ENCODE measurements around the gene TIMM44. TPM values are rescaled to one million over a fixed set of nuclear protein-coding genes. Genes with fewer than 3 reads are reported as not detected.

Gene TIMM44
- total RNA-seq, 1 experiment from 2014 or later = 57.8 TPM

DNA sequence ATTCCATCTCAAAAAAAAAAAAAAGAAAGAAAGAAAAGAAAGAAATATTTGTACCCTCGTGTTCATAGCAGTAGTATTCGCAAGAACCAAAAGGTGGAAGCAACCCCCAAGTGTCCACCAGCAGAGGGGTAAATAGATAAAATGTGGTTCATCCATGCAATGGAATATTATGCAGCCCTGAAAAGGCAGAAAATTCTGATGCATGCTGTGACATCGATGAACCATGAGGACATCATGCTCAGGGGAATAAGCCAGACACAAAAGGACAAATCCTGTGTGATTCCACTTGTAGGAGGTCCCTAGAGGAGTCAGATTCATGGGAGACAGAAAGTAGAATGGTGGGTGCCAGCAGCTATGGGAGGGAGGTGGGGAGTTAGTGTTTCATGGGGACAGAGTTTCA, 61.6 kb downstream of the TIMM44 start:
- DNase-seq = no peak
- intact Hi-C loops (cut with micrococcal nuclease; ENCODE audit: unreplicated experiment) = no loop called here
- BruUV-seq (replicated peaks) = no TSS peak
- CTCF ChIA-PET = no interaction called here
- Mint-ChIP-seq H3K4me3 (ENCODE audit: low read depth, unreplicated experiment) (no peak overlapping the region), H3K36me3 (ENCODE audit: insufficient read depth, unreplicated experiment) (no peaks in the 10 kb centered on the region), H3K9me3 (ENCODE audit: low read depth, unreplicated experiment) (no peaks in the 10 kb centered on the region), H3K4me1 (ENCODE audit: low read depth, unreplicated experiment) (no peaks in the 10 kb centered on the region), H3K27ac (ENCODE audit: unreplicated experiment) (no peak overlapping the region), H3K27me3 (ENCODE audit: unreplicated experiment) (no peaks in the 10 kb centered on the region)
- TF ChIP-seq, protein P1, sequence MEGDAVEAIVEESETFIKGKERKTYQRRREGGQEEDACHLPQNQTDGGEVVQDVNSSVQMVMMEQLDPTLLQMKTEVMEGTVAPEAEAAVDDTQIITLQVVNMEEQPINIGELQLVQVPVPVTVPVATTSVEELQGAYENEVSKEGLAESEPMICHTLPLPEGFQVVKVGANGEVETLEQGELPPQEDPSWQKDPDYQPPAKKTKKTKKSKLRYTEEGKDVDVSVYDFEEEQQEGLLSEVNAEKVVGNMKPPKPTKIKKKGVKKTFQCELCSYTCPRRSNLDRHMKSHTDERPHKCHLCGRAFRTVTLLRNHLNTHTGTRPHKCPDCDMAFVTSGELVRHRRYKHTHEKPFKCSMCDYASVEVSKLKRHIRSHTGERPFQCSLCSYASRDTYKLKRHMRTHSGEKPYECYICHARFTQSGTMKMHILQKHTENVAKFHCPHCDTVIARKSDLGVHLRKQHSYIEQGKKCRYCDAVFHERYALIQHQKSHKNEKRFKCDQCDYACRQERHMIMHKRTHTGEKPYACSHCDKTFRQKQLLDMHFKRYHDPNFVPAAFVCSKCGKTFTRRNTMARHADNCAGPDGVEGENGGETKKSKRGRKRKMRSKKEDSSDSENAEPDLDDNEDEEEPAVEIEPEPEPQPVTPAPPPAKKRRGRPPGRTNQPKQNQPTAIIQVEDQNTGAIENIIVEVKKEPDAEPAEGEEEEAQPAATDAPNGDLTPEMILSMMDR (IDR thresholded peaks at IDR 0.05; ENCODE audit: unreplicated experiment) = no peak

DNA sequence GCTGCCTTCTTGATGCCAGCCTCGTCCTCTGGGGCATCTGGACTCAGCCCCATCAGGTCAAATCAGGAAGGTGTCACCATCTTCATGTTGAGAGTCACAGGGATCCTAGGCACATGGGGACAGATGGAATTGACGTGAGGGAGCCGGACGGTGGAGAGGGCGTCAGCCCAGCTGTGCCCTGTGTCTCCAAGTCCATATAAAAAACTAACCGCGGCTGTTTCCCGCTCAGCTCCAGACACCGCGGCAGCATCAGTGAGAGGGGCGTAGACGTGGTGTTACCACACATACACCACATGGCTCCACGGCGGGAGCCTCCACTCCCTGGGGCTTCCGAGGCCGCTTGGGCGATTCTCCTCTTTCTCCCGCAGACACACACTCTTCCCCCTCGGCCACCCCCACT, 63.6 kb downstream of the TIMM44 start:
- DNase-seq = no peak
- Mint-ChIP-seq H3K4me1 (ENCODE audit: low read depth, unreplicated experiment) (no peaks in the 10 kb centered on the region), H3K27me3 (ENCODE audit: unreplicated experiment) (no peaks in the 10 kb centered on the region), H3K9me3 (ENCODE audit: low read depth, unreplicated experiment) (no peaks in the 10 kb centered on the region), H3K27ac (ENCODE audit: unreplicated experiment) (no peak overlapping the region), H3K4me3 (ENCODE audit: low read depth, unreplicated experiment) (no peak overlapping the region), H3K36me3 (ENCODE audit: insufficient read depth, unreplicated experiment) (no peaks in the 10 kb centered on the region)
- CTCF ChIA-PET = interaction anchor here (0.5 kb wide), 1 partner anchor 768 kb away, joined by 5 read pairs; no protein-coding TSS in a partner anchor
- no TSS peak for BruUV-seq (replicated peaks)
- intact Hi-C loops (cut with micrococcal nuclease; ENCODE audit: unreplicated experiment) = no loop called here
- TF ChIP-seq, protein P1 (IDR thresholded peaks at IDR 0.05; ENCODE audit: unreplicated experiment) = no peak

DNA sequence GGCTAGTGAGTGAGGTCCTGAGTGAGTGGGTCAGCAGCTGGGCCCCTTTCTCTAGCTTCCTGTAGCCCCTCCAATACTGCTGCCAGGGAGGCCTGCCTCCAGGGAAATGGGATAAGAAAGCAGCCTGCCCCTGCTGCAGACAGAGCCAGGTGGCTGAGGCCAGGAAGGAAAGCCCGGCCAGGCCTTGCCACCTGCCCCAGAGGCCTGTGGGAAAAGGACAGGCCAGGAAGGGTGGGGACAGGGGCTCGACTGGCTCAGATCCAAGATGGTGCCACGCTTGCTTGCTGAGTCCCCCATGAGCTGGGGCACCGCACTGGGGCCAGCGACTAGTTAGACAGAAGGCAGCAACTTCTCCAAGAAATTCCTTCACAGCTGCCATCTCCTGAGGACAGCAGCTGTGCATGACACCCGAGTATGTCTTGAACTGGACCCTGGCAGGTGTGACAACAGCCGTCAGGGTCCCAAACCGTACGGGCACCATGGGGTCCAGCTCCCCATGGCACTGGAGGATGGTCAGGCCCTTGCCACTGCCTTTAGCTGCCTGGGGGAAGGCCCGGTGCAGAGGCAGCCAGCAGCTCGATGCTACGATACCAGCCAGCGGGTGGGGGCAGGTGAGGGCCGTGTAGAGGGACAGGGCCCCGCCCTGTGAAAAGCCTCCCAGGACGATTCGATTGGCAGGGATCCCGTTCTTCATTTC, 64.2 kb downstream of the TIMM44 start:
- TF ChIP-seq, protein P1 (IDR thresholded peaks at IDR 0.05; ENCODE audit: unreplicated experiment) = no peak
- Mint-ChIP-seq H3K9me3 (ENCODE audit: low read depth, unreplicated experiment) (no peaks in the 10 kb centered on the region), H3K4me3 (ENCODE audit: low read depth, unreplicated experiment) (no peak overlapping the region), H3K27me3 (ENCODE audit: unreplicated experiment) (no peaks in the 10 kb centered on the region), H3K4me1 (ENCODE audit: low read depth, unreplicated experiment) (no peaks in the 10 kb centered on the region), H3K27ac (ENCODE audit: unreplicated experiment) (no peak overlapping the region), H3K36me3 (ENCODE audit: insufficient read depth, unreplicated experiment) (peaks cover 5% of the 10 kb centered on the region)
- BruUV-seq (replicated peaks) = no TSS peak
- CTCF ChIA-PET = interaction anchor here (0.5 kb wide), 1 partner anchor 769 kb away, joined by 5 read pairs; no protein-coding TSS in a partner anchor
- intact Hi-C loops (cut with micrococcal nuclease; ENCODE audit: unreplicated experiment) = no loop called here
- no peak for DNase-seq

DNA sequence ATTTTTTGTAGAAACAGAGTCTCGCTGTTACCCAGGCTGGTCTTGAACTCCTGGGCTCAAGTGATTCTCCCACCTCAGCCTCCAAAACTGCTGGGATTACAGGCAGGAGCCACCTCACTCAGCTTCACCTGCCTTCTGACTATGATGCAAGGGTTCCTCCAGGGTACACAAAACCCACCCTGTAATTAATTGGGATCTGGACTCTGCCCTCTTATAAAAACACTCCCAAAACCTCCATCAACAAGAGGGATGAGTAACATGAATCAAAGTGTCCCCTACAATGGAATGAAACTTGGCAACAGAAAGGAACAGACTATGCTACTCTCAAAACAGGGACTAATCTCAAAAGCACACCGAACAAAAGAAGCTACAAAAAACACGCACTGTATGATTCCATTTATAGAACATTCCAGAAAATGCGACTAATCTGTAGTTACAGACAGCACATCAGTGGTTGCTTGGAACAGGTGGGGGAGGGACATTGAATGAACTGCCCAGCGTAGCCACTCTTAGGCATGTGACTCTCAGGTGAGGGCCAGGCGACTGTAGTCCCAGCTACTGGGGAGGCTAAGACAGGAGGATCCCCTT, 66.1 kb downstream of the TIMM44 start:
- TF ChIP-seq, protein P1 (IDR thresholded peaks at IDR 0.05; ENCODE audit: unreplicated experiment) = no peak
- Mint-ChIP-seq H3K4me3 (ENCODE audit: low read depth, unreplicated experiment) (no peak overlapping the region), H3K27me3 (ENCODE audit: unreplicated experiment) (no peaks in the 10 kb centered on the region), H3K4me1 (ENCODE audit: low read depth, unreplicated experiment) (no peaks in the 10 kb centered on the region), H3K9me3 (ENCODE audit: low read depth, unreplicated experiment) (no peaks in the 10 kb centered on the region), H3K27ac (ENCODE audit: unreplicated experiment) (no peak overlapping the region), H3K36me3 (ENCODE audit: insufficient read depth, unreplicated experiment) (peaks cover 15% of the 10 kb centered on the region)
- intact Hi-C loops (cut with micrococcal nuclease; ENCODE audit: unreplicated experiment) = no loop called here
- no peak for DNase-seq
- BruUV-seq (replicated peaks) = no TSS peak
- CTCF ChIA-PET = interaction anchor here (0.9 kb wide), 1 partner anchor 11 kb away, joined by 3 read pairs; no protein-coding TSS in a partner anchor

Other genes starting within 250 kb of the TIMM44 start
- not detected in 2 replicates for gene FCER2, start 241.5 kb downstream of the TIMM44 start, total RNA-seq (2022)
- gene CLEC4G, start 211.6 kb downstream of the TIMM44 start, total RNA-seq (2022) = not detected in 2 replicates
- gene CD209, start 196.1 kb downstream of the TIMM44 start, total RNA-seq (2022) = not detected in 2 replicates
- gene CLEC4M, start 180.4 kb downstream of the TIMM44 start, total RNA-seq (2022) = not detected in 2 replicates
- gene EVI5L, start 113.4 kb downstream of the TIMM44 start, total RNA-seq (2022) = 12.2 and 12.5 TPM in 2 replicates
- gene PRR36, start 69.3 kb downstream of the TIMM44 start, total RNA-seq (2022) = 10.8 and 11.7 TPM in 2 replicates
- 8.0 and 9.1 TPM in 2 replicates for gene LRRC8E, start 55.2 kb downstream of the TIMM44 start, total RNA-seq (2022)
- gene MAP2K7, start 39.8 kb downstream of the TIMM44 start, total RNA-seq (2022) = 27.0 and 28.0 TPM in 2 replicates
- 0.94 and 1.6 TPM in 2 replicates for gene TGFBR3L, start 28.8 kb downstream of the TIMM44 start, total RNA-seq (2022)
- gene SNAPC2, start 23.3 kb downstream of the TIMM44 start, total RNA-seq (2022) = 12.1 and 16.4 TPM in 2 replicates
- gene CTXN1, start 17.5 kb downstream of the TIMM44 start, total RNA-seq (2022) = 12.0 and 12.2 TPM in 2 replicates
- 81.2 and 84.9 TPM in 2 replicates for gene ELAVL1, start 62.0 kb upstream of the TIMM44 start, total RNA-seq (2022)
- gene CCL25, start 109.1 kb upstream of the TIMM44 start, total RNA-seq (2022) = not detected in 2 replicates
- gene FBN3, start 205.9 kb upstream of the TIMM44 start, total RNA-seq (2022) = 0.54 TPM in 1 of 2 replicates, not detected in the other

All from Calu3 (cell line).